GM12865 (cell line): ENCODE results near the gene LGALS9.

Experiments
- DNase-seq: peaks from one replicate; pipeline ENCODE4 v3.0.0; 2010; ENCODE audit warnings: low read depth
- H3K4me3 ChIP-seq: 2 replicates; pipeline ENCODE4 v1.5.1; 2011; ENCODE audit warnings: mild to moderate bottlenecking, low read depth, low read length, control low read depth
- CTCF ChIP-seq: IDR thresholded peaks from 2 replicates; pipeline ENCODE4 v1.5.1; 2011; ENCODE audit warnings: low read length, control low read depth, low read depth, inconsistent platforms; ENCODE audit not compliant: insufficient read depth; ENCODE audit errors: missing control alignments

LGALS9 gene

GRCh38 chr17:27590864-27591263 lies 40.1 kb upstream of the LGALS9 start:
- H3K4me3 ChIP-seq: no peak overlapping the region
- DNase-seq: no peak
- no peak for TF ChIP-seq CTCF

GRCh38 chr17:27591986-27592385 lies 39.0 kb upstream of the LGALS9 start:
- TF ChIP-seq CTCF: no peak
- H3K4me3 ChIP-seq: no peak overlapping the region
- DNase-seq: no peak

GRCh38 chr17:27593232-27593856 lies 37.6 kb upstream of the LGALS9 start:
- no peak for TF ChIP-seq CTCF
- H3K4me3 ChIP-seq: no peak overlapping the region
- DNase-seq: no peak

GRCh38 chr17:27593857-27594255 lies 37.1 kb upstream of the LGALS9 start:
- no peak overlapping the region for H3K4me3 ChIP-seq
- TF ChIP-seq CTCF: no peak
- DNase-seq: no peak

- H3K4me3 ChIP-seq: no peak overlapping the region
- no peak for DNase-seq
- no peak for TF ChIP-seq CTCF
Measured at GRCh38 chr17:27595208-27595607, 35.8 kb upstream of the LGALS9 start.

GRCh38 chr17:27596096-27596495 lies 34.9 kb upstream of the LGALS9 start:
- DNase-seq: no peak
- no peak overlapping the region for H3K4me3 ChIP-seq
- no peak for TF ChIP-seq CTCF

GRCh38 chr17:27596566-27597187 lies 34.3 kb upstream of the LGALS9 start:
- TF ChIP-seq CTCF: no peak
- no peak for DNase-seq
- no peak overlapping the region for H3K4me3 ChIP-seq
